Measurements from ENCODE around the gene MAPK8. TPM values are rescaled to one million over a fixed set of nuclear protein-coding genes. Genes with fewer than 3 reads are reported as not detected.

The MAPK8 gene
- total RNA-seq, 1 experiment from 2014 or later = 52.9 TPM

GRCh38 chr10:48378675-48379074 is 72.2 kb downstream of the MAPK8 start (continued):
- TF ChIP-seq ZNF532 (CRISPR knock-in tag; IDR thresholded peaks at IDR 0.05; ENCODE audit: borderline replicate concordance) = no peak
- no peak for TF ChIP-seq ZMAT4 (CRISPR knock-in tag; IDR thresholded peaks at IDR 0.05)
- no peak for TF ChIP-seq PRRX2 (CRISPR knock-in tag; IDR thresholded peaks at IDR 0.05)
- TF ChIP-seq USF2 (CRISPR knock-in tag; IDR thresholded peaks at IDR 0.05) = no peak
- TF ChIP-seq ZNF219 (CRISPR knock-in tag; IDR thresholded peaks at IDR 0.05; ENCODE audit: borderline replicate concordance) = no peak
- TF ChIP-seq E2F1 (CRISPR knock-in tag; IDR thresholded peaks at IDR 0.05) = no peak
- TF ChIP-seq SP1 (CRISPR knock-in tag; conservative IDR thresholded peaks at IDR 0.05) = no peak
- no peak for TF ChIP-seq SMAD3 (CRISPR knock-in tag; IDR thresholded peaks at IDR 0.05; ENCODE audit: borderline replicate concordance)

GRCh38 chr10:48381971-48382370 is 75.5 kb downstream of the MAPK8 start:
- POLR2A ChIA-PET = no interaction called here
- no peak overlapping the region for H3K27ac Mint-ChIP-seq
- no peaks in the 10 kb centered on the region; the same call in 1 of the 2 replicates for H3K27me3 Mint-ChIP-seq (ENCODE audit: low read depth)
- peaks cover 24% of the 10 kb centered on the region for H3K4me1 Mint-ChIP-seq
- CTCF ChIA-PET = interaction anchor here (1.0 to 3.8 kb wide), 3 partner anchors 19 to 274 kb away, joined by 4 to 17 read pairs (median 12); no protein-coding TSS in a partner anchor
- no peak overlapping the region for H3K4me3 Mint-ChIP-seq
- ATAC-seq (no peak), DNase-seq (ENCODE audit: low spot score) (no peak)
- peaks cover 10% of the 10 kb centered on the region; the same call in 1 of the 2 replicates for H3K9me3 Mint-ChIP-seq
- peaks cover 12% of the 10 kb centered on the region for H3K36me3 Mint-ChIP-seq
- TF ChIP-seq FOXP4 (CRISPR knock-in tag; IDR thresholded peaks at IDR 0.05) (no peak), ETV6 (CRISPR knock-in tag; IDR thresholded peaks at IDR 0.05) (no peak), MYBL2 (CRISPR knock-in tag; IDR thresholded peaks at IDR 0.05) (no peak), ERG (CRISPR knock-in tag; IDR thresholded peaks at IDR 0.05) (no peak), TCF7 (CRISPR knock-in tag; IDR thresholded peaks at IDR 0.05; ENCODE audit: low read depth) (no peak), MXD4 (CRISPR knock-in tag; IDR thresholded peaks at IDR 0.05; ENCODE audit: borderline replicate concordance) (no peak), CBFB (CRISPR knock-in tag; IDR thresholded peaks at IDR 0.05; ENCODE audit: low read depth) (no peak), E2F5 (CRISPR knock-in tag; IDR thresholded peaks at IDR 0.05) (no peak), NFATC4 (CRISPR knock-in tag; IDR thresholded peaks at IDR 0.05) (no peak), SOX15 (CRISPR knock-in tag; IDR thresholded peaks at IDR 0.05) (no peak), IRF1 (CRISPR knock-in tag; IDR thresholded peaks at IDR 0.05) (no peak), ATF6 (CRISPR knock-in tag; IDR thresholded peaks at IDR 0.05) (no peak), E2F1 (CRISPR knock-in tag; IDR thresholded peaks at IDR 0.05) (no peak), TP53 (CRISPR knock-in tag; IDR thresholded peaks at IDR 0.05) (no peak), JAZF1 (CRISPR knock-in tag; IDR thresholded peaks at IDR 0.05) (no peak)
